ENCODE data around the gene PNMT.
A peak's percentile ranks its signal among the peaks of the same experiment; 100 is the strongest.

PNMT gene

DNA sequence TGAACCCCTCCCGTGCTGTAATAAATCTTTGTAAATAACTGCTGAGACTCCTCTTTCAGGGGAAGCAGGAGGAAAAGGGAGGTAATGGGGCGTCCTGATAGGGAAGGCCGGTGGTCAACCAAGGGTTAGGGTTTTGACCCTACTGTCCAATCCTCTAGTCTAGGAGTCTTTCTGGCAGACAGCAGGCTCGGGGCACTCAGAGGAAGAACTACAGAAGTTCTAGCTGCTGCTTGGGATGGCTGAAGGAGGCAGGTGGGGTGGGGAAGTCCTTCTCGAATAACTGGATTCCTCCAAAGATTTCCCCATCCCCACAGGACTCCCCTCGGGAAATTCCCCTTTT lies 31.7 kb upstream of the PNMT start:
- no peak for DNase-seq
- no peaks in the 10 kb centered on the region for H3K27me3 ChIP-seq (ENCODE audit: insufficient read depth, low read depth, severe bottlenecking)
- H3K4me3 ChIP-seq (ENCODE audit: low read depth, low read length), result peak overlapping the region; percentile 95
- H3K9me3 ChIP-seq (ENCODE audit: severe bottlenecking), result no peaks in the 10 kb centered on the region
- H3K27ac ChIP-seq, result peak overlapping the region; percentile 94
- TF ChIP-seq, protein P1, sequence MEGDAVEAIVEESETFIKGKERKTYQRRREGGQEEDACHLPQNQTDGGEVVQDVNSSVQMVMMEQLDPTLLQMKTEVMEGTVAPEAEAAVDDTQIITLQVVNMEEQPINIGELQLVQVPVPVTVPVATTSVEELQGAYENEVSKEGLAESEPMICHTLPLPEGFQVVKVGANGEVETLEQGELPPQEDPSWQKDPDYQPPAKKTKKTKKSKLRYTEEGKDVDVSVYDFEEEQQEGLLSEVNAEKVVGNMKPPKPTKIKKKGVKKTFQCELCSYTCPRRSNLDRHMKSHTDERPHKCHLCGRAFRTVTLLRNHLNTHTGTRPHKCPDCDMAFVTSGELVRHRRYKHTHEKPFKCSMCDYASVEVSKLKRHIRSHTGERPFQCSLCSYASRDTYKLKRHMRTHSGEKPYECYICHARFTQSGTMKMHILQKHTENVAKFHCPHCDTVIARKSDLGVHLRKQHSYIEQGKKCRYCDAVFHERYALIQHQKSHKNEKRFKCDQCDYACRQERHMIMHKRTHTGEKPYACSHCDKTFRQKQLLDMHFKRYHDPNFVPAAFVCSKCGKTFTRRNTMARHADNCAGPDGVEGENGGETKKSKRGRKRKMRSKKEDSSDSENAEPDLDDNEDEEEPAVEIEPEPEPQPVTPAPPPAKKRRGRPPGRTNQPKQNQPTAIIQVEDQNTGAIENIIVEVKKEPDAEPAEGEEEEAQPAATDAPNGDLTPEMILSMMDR (IDR thresholded peaks at IDR 0.05; ENCODE audit: low read depth, low read length), result no peak
- peaks cover 26% of the 10 kb centered on the region for H3K36me3 ChIP-seq

DNA sequence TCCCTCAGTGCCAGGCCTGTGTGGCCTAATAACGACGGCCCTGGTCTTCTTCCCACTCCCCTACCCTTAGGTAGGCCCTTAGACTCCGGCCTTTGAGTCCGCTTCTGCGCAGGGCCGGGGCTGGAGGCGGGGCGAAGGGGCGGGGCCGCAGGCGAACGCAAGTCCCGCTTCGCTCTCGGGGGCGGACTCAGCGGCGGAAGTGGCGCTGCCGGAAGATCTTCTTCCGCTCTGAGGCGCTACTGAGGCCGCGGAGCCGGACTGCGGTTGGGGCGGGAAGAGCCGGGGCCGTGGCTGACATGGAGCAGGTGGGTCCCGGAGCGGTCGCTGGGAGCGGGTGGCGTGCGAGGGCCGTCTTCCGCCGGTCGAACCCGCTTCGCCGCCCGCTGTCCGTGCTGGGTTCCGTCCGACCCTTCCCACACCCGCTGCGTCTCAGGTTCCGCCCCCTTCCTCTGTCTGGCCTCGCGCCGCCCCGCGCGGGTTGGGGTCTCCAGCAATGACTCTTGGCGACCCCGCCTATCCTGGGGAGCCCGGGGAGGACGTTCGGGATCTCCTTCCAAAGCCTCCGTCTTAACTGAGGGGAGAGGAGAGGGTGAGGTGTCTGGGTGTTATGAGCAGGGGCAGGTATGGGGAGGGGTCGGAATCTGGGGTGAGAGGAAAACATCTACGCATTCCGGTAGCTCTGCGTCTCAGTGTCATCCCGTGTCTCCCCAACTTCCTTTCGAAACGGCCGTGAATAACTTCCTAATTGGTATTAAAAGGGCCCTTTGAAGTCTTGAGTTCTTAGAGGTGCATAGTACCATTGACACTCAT lies 31.1 kb upstream of the PNMT start, which contains the start of gene STARD3:
Gene STARD3 (plus strand): TSS at position 218 of the 810 bp plus-strand sequence. CDS start 16,388 bp downstream, outside the sequence.
- Histone ChIP-seq H3K36me3 (peaks cover 27% of the 10 kb centered on the region), H3K27ac (peak within 1 kb of the TSS; percentile 94), H3K9me3 (ENCODE audit: severe bottlenecking) (no peaks in the 10 kb centered on the region), H3K4me3 (ENCODE audit: low read depth, low read length) (peak within 1 kb of the TSS; percentile 95), H3K27me3 (ENCODE audit: insufficient read depth, low read depth, severe bottlenecking) (no peaks in the 10 kb centered on the region)
- peak; percentile 97 for DNase-seq
- TF ChIP-seq, protein P1 (IDR thresholded peaks at IDR 0.05; ENCODE audit: low read depth, low read length), result peak; percentile 31; the same call in 1 of the 2 replicates

DNA sequence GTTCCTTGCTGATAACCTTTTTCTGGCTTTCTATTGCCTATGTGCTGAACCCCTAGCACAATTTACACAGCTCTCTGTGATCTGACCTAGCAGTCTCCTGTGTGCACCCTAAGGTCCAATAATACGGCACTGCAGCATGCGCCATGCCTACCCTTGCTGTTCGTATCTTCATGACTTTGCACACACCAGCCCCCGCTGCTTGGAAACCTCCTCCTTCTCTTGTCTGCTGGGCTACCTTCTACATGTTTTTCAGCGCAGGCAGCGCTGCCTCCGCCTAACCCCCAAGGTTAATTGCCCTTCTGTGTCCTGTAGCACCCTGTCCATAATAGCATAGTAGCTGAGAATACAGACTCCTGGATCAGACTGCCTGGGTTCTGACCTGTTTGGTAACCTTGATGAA lies 29.9 kb upstream of the PNMT start:
- Histone ChIP-seq H3K4me3 (ENCODE audit: low read depth, low read length) (no peak overlapping the region), H3K9me3 (ENCODE audit: severe bottlenecking) (no peaks in the 10 kb centered on the region), H3K27ac (no peak overlapping the region), H3K27me3 (ENCODE audit: insufficient read depth, low read depth, severe bottlenecking) (no peaks in the 10 kb centered on the region), H3K36me3 (peaks cover 27% of the 10 kb centered on the region)
- TF ChIP-seq, protein P1 (IDR thresholded peaks at IDR 0.05; ENCODE audit: low read depth, low read length), result no peak
- no peak for DNase-seq

DNA sequence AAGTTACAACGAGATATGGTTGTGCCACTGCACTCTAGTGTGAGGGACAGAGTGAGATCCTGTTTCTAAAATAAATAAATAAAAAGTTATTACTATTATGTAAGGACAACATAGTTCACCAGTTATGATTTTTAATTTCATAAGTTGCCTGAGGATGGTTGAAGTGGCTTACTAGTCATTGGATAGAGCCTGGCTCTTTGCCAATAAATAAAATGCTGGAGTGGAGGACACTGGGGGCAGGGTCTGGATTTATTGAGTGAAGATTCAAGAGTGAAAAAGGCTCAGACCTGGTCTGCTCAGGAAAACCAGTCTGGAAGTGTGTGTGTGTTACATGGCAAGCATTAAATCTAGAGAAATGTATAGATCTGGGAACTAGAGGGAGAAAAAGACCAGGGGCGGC lies 29.2 kb upstream of the PNMT start:
- TF ChIP-seq, protein P1 (IDR thresholded peaks at IDR 0.05; ENCODE audit: low read depth, low read length), result no peak
- Histone ChIP-seq H3K9me3 (ENCODE audit: severe bottlenecking) (no peaks in the 10 kb centered on the region), H3K27me3 (ENCODE audit: insufficient read depth, low read depth, severe bottlenecking) (no peaks in the 10 kb centered on the region), H3K27ac (no peak overlapping the region), H3K4me3 (ENCODE audit: low read depth, low read length) (no peak overlapping the region), H3K36me3 (peaks cover 27% of the 10 kb centered on the region)
- DNase-seq, result no peak

DNA sequence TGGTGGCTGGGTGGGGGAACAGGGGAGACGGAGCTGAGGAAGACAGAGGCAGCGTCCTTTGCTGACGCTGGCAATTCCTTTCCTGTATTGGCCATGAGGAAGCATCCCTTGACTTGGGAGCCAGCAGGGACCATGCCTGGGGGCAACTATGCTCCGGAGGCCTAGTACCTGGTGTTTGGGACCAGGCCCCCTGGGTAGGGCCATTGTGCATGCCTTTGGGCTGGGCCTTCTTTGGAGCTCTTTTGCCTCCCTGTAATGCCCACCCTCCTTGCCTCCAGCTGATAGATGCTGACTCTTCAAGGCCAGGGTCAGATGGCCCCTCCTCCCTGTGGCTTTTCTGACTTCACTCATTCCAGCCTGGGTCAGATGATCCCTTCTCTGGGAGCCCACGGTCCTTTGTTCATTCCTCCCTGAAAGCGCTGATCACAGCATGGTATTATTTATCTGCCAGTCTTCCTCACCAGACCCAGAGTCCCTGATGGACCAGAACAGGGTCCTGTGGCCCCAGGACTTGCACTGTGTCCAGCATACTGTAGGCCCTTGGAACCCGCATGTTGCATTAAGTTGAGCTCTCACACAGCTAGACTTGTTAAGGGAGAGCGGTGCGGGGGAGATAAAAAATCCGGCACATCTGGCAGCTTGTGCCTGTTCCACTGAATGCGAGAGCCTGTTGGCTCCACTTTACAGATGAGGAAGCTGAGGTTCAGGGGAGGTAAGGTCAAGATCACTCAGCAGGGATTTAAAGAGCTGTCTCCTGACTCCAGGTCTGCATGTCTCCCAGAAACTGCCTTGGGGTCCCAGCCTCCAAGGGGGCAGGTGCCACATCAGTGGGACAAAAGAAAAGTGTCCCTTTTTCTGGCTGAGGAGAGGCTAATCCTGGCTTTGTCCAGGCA lies 28.4 kb upstream of the PNMT start:
- no peak for DNase-seq
- Histone ChIP-seq H3K27me3 (ENCODE audit: insufficient read depth, low read depth, severe bottlenecking) (no peaks in the 10 kb centered on the region), H3K4me3 (ENCODE audit: low read depth, low read length) (no peak overlapping the region), H3K9me3 (ENCODE audit: severe bottlenecking) (no peaks in the 10 kb centered on the region), H3K27ac (no peak overlapping the region), H3K36me3 (peaks cover 27% of the 10 kb centered on the region)
- TF ChIP-seq, protein P1 (IDR thresholded peaks at IDR 0.05; ENCODE audit: low read depth, low read length), result no peak

Data from WERI-Rb-1 (cell line).